DOHH2 (cell line): ENCODE results near the gene LRRC8B.

Experiments
- H3F3A ChIP-seq: fragments of 200-600 bp; sonication (generic), shearing (Covaris generic); 2 replicates; pipeline ENCODE4 v1.6.0; 2016; ENCODE audit warnings: antibody characterized with exemption, mild to moderate bottlenecking; ENCODE audit not compliant: control insufficient read depth, insufficient read depth
- H3K27ac ChIP-seq: fragments of 200-600 bp; sonication (generic); 2 replicates; pipeline ENCODE4 v1.5.1; 2014; ENCODE audit warnings: low read depth, mild to moderate bottlenecking, low read length, moderate library complexity
- H3K27me3 ChIP-seq: fragments of 200-600 bp; sonication (generic); 2 replicates; pipeline ENCODE4 v1.6.1; 2014; ENCODE audit warnings: mild to moderate bottlenecking, low read length, mixed read lengths; ENCODE audit not compliant: control insufficient read depth
- H3K36me3 ChIP-seq: fragments of 200-600 bp; sonication (generic); 2 replicates; pipeline ENCODE4 v1.6.1; 2014; ENCODE audit warnings: mild to moderate bottlenecking, low read length, moderate library complexity, mixed read lengths; ENCODE audit not compliant: control insufficient read depth
- H3K4me1 ChIP-seq: fragments of 200-600 bp; sonication (generic); 2 replicates; pipeline ENCODE4 v1.6.1; 2014; ENCODE audit warnings: mild to moderate bottlenecking, low read length, mixed read lengths; ENCODE audit not compliant: control insufficient read depth
- H3K4me2 ChIP-seq: fragments of 200-600 bp; sonication (generic); 2 replicates; pipeline ENCODE4 v1.6.0; 2014; ENCODE audit warnings: mild to moderate bottlenecking, low read length, moderate library complexity
- H3K4me3 ChIP-seq: fragments of 200-600 bp; sonication (generic); 2 replicates; pipeline ENCODE4 v1.5.1; 2014; ENCODE audit warnings: mild to moderate bottlenecking, low read length, mixed read lengths
- H3K79me2 ChIP-seq: fragments of 200-600 bp; sonication (generic); 2 replicates; pipeline ENCODE4 v1.6.1; 2014; ENCODE audit warnings: mild to moderate bottlenecking, low read length, mixed read lengths; ENCODE audit not compliant: control insufficient read depth
- H3K9me2 ChIP-seq: fragments of 200-600 bp; sonication (generic); replicated peaks from 2 replicates; pipeline ENCODE4 v1.6.1; 2014; ENCODE audit warnings: mild to moderate bottlenecking, low read length, mixed read lengths; ENCODE audit not compliant: control insufficient read depth
- H3K9me3 ChIP-seq: fragments of 200-600 bp; sonication (generic); 2 replicates; pipeline ENCODE4 v1.6.1; 2014; ENCODE audit warnings: antibody characterized with exemption, low read length, mixed read lengths; ENCODE audit not compliant: control insufficient read depth, insufficient read depth
- H4K20me1 ChIP-seq: fragments of 200-600 bp; sonication (generic); 2 replicates; pipeline ENCODE4 v1.6.0; 2014; ENCODE audit warnings: low read depth, mild to moderate bottlenecking, antibody characterized with exemption, low read length, moderate library complexity; ENCODE audit not compliant: control insufficient read depth, insufficient read depth
- CTCF ChIP-seq: fragments of 200-600 bp; sonication (generic); IDR thresholded peaks from one replicate; pipeline ENCODE4 v1.5.1; 2014; ENCODE audit warnings: antibody characterized with exemption, mild to moderate bottlenecking, low read depth, low read length; ENCODE audit not compliant: poor library complexity, severe bottlenecking
- EZH2phosphoT487 ChIP-seq: fragments of 200-600 bp; sonication (generic); IDR thresholded peaks from 2 replicates; pipeline ENCODE4 v1.6.1; 2017; ENCODE audit warnings: borderline replicate concordance, mild to moderate bottlenecking, antibody characterized with exemption, low read length, moderate library complexity, mixed read lengths

The LRRC8B gene

GRCh38 chr1:89606227-89606980 lies 81.8 kb downstream of the LRRC8B start:
- peaks cover 7% of the 10 kb centered on the region for H3K27me3 ChIP-seq
- no peak overlapping the region for H3K4me3 ChIP-seq
- H3K79me2 ChIP-seq: no peaks in the 10 kb centered on the region
- no peaks in the 10 kb centered on the region for H3K36me3 ChIP-seq
- no peak for TF ChIP-seq CTCF
- no peak overlapping the region for H3K27ac ChIP-seq
- H3K9me2 ChIP-seq: no peaks in the 10 kb centered on the region
- H4K20me1 ChIP-seq: no peaks in the 10 kb centered on the region
- H3F3A ChIP-seq: no peaks in the 10 kb centered on the region
- no peaks in the 10 kb centered on the region for H3K4me1 ChIP-seq
- no peaks in the 10 kb centered on the region for H3K9me3 ChIP-seq
- no peak overlapping the region for H3K4me2 ChIP-seq

- peaks cover 7% of the 10 kb centered on the region for H3K27me3 ChIP-seq
- H3K4me1 ChIP-seq: no peaks in the 10 kb centered on the region
- H3K9me2 ChIP-seq: no peaks in the 10 kb centered on the region
- no peak overlapping the region for H3K4me2 ChIP-seq
- H3K36me3 ChIP-seq: no peaks in the 10 kb centered on the region
- H3K4me3 ChIP-seq: no peak overlapping the region
- no peaks in the 10 kb centered on the region for H3F3A ChIP-seq
- TF ChIP-seq CTCF: no peak
- TF ChIP-seq EZH2phosphoT487: no peak
- H4K20me1 ChIP-seq: no peaks in the 10 kb centered on the region
- no peak overlapping the region for H3K27ac ChIP-seq
- no peaks in the 10 kb centered on the region for H3K79me2 ChIP-seq
- H3K9me3 ChIP-seq: no peaks in the 10 kb centered on the region
Measured at GRCh38 chr1:89607156-89607555, 82.5 kb downstream of the LRRC8B start.

GRCh38 chr1:89607586-89608318 lies 83.1 kb downstream of the LRRC8B start:
- no peak for TF ChIP-seq EZH2phosphoT487
- no peak for TF ChIP-seq CTCF
- Histone ChIP-seq H3K36me3 (no peaks in the 10 kb centered on the region), H3K27me3 (peaks cover 7% of the 10 kb centered on the region), H3K9me2 (no peaks in the 10 kb centered on the region), H3K4me3 (no peak overlapping the region), H3K4me1 (no peaks in the 10 kb centered on the region), H4K20me1 (no peaks in the 10 kb centered on the region), H3K79me2 (no peaks in the 10 kb centered on the region), H3K9me3 (no peaks in the 10 kb centered on the region), H3K4me2 (no peak overlapping the region), H3K27ac (no peak overlapping the region), H3F3A (no peaks in the 10 kb centered on the region)
